SK-N-MC (cell line): ENCODE data around the gene CYB5R4.

ENCODE experiments used
- DNase-seq: peaks from one replicate; pipeline ENCODE4 v3.0.0-alpha.2; 2011; ENCODE audit warnings: low read depth, low spot score
- H3K27ac ChIP-seq: fragments of 200-600 bp; sonication (generic); 2 replicates; pipeline ENCODE4 v1.5.1; 2016; ENCODE audit warnings: mixed run types
- H3K36me3 ChIP-seq: fragments of 200-600 bp; sonication (generic); 2 replicates; pipeline ENCODE4 v1.6.1; 2017; ENCODE audit warnings: antibody characterized with exemption, low read length, mixed read lengths; ENCODE audit not compliant: insufficient read depth
- H3K4me3 ChIP-seq: fragments of 200-600 bp; sonication (generic); 2 replicates; pipeline ENCODE4 v1.5.1; 2016
- H3K9ac ChIP-seq: fragments of 200-600 bp; sonication (generic); 2 replicates; pipeline ENCODE4 v1.8.0; 2017; ENCODE audit warnings: mixed run types, mixed read lengths; ENCODE audit not compliant: insufficient read length
- H3K9me3 ChIP-seq: fragments of 200-600 bp; sonication (generic); 2 replicates; pipeline ENCODE4 v1.6.1; 2017; ENCODE audit warnings: low read depth, mild to moderate bottlenecking, antibody characterized with exemption, low read length, moderate library complexity, mixed read lengths
- EZH2 ChIP-seq: fragments of 200-600 bp; sonication (generic); IDR thresholded peaks from one replicate; pipeline ENCODE4 v1.6.1; 2017; ENCODE audit warnings: antibody characterized with exemption
- FOXP2 ChIP-seq: optimal IDR thresholded peaks from 2 replicates; pipeline ENCODE3; 2011; ENCODE audit warnings: mild to moderate bottlenecking, moderate library complexity; ENCODE audit not compliant: insufficient read depth; ENCODE audit errors: extremely low read length, control extremely low read depth
- POLR2AphosphoS5 ChIP-seq: IDR thresholded peaks from 2 replicates; pipeline ENCODE4 v1.6.1; 2012; ENCODE audit warnings: mild to moderate bottlenecking, low read depth, low read length, borderline replicate concordance

Gene CYB5R4

GRCh38 chr6:83976037-83976755, 116.7 kb downstream of the CYB5R4 start:
- Histone ChIP-seq H3K27ac (no peak overlapping the region), H3K36me3 (no peaks in the 10 kb centered on the region), H3K4me3 (no peak overlapping the region), H3K9ac (no peak overlapping the region), H3K9me3 (peaks cover 3% of the 10 kb centered on the region; the same call in 1 of the 2 replicates)
- TF ChIP-seq EZH2 (no peak), POLR2AphosphoS5 (no peak), FOXP2 (no peak)
- no peak for DNase-seq

DNA sequence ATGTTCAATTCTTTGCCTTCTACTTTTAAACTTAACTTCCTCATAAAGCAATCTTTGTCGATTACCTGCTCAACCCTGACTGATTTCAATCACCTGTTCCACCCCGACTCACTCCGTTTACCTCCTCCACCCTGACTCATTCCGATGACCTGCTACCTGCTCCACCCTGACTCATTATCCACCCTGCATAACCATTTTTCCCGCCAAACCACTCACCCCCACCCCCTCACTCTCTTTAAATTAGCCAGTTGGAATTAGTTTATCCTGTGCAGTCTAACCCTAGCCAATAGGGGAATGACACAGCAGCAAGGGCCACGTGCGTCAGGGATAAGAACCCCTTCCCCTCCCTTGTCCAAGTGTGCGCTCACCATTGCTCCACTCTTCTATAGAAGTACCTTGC, 117.4 kb downstream of the CYB5R4 start:
- H3K27ac ChIP-seq: no peak overlapping the region
- TF ChIP-seq FOXP2 (no peak), POLR2AphosphoS5 (no peak), EZH2 (no peak)
- no peak overlapping the region for H3K4me3 ChIP-seq
- no peak for DNase-seq
- no peak overlapping the region for H3K9ac ChIP-seq
- H3K9me3 ChIP-seq: peaks cover 3% of the 10 kb centered on the region; the same call in 1 of the 2 replicates
- H3K36me3 ChIP-seq: no peaks in the 10 kb centered on the region

DNA sequence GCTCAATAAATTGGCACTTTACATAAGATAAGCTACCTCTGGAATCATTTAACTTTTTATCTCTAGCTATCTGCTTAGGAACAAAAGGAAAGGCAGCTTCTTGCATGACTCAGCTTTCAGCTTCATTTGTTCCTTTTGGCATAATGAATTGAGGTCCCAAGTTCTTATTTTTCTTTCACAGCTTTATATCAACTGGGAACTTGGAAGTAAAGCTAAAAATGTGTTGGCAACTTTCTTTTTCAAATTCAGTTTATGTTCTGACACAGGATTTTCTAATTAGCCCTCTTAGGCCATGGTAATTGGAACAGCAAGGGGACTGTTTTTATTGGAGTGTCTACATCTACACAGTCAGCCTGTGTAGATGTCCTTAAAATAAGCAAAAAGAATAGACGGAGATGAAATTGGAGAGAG, 118.8 kb downstream of the CYB5R4 start:
- no peaks in the 10 kb centered on the region for H3K36me3 ChIP-seq
- H3K4me3 ChIP-seq: no peak overlapping the region
- no peak for TF ChIP-seq EZH2
- no peak for TF ChIP-seq FOXP2
- no peak for TF ChIP-seq POLR2AphosphoS5
- peak overlapping the region; percentile 21; the same call in 1 of the 2 replicates for H3K27ac ChIP-seq
- no peaks in the 10 kb centered on the region for H3K9me3 ChIP-seq
- no peak for DNase-seq
- H3K9ac ChIP-seq: no peak overlapping the region

GRCh38 chr6:83978997-83979396, 119.5 kb downstream of the CYB5R4 start:
- H3K36me3 ChIP-seq: no peaks in the 10 kb centered on the region
- DNase-seq: no peak
- no peak overlapping the region for H3K9ac ChIP-seq
- no peaks in the 10 kb centered on the region for H3K9me3 ChIP-seq
- no peak overlapping the region for H3K27ac ChIP-seq
- no peak for TF ChIP-seq FOXP2
- no peak for TF ChIP-seq EZH2
- TF ChIP-seq POLR2AphosphoS5: no peak
- no peak overlapping the region for H3K4me3 ChIP-seq

DNA sequence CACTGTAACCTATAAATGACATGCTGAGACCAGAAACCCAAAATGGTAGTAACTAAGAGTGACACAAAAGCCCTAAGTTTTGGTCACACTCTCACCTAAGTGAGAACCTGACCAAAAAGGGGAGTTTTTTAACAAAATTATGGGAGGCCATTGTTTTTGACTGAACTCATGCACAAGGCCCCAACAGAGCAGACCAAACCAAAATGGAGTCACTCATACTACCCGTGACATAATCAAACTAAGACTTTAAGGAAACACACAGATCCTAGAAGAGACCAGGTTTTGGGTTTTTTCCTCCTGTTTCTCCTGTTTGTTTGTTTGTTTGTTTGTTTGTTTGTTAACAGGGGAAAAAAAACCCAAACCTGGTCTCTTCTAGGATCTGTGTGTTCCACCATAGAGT, 124.9 kb downstream of the CYB5R4 start:
- DNase-seq: no peak
- H3K9me3 ChIP-seq: no peaks in the 10 kb centered on the region
- no peak overlapping the region for H3K4me3 ChIP-seq
- TF ChIP-seq FOXP2 (no peak), EZH2 (no peak), POLR2AphosphoS5 (no peak)
- H3K9ac ChIP-seq: no peak overlapping the region
- H3K36me3 ChIP-seq: no peaks in the 10 kb centered on the region
- no peak overlapping the region for H3K27ac ChIP-seq

DNA sequence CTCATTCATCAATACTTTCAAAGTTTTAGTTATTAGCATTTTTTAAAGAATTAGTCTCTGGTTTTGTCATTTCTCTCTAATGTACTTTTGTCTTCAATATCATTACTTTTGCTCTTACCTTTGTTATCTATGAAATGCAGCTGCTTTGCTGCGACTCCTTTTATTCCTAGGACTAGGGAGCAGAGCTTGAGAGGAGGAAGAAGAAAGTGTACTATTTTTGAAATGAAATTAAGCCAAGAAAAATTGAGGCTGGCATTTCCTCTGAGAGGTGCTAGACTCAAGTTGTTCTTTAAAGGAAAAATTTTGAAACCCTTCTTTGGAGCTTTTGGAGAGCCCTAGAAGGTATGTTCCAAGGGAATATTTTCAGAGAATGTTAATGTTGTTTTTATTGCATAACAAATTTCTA, 125.8 kb downstream of the CYB5R4 start:
- no peak for DNase-seq
- H3K27ac ChIP-seq: no peak overlapping the region
- no peaks in the 10 kb centered on the region for H3K36me3 ChIP-seq
- TF ChIP-seq FOXP2 (no peak), EZH2 (no peak), POLR2AphosphoS5 (no peak)
- H3K9ac ChIP-seq: no peak overlapping the region
- no peaks in the 10 kb centered on the region for H3K9me3 ChIP-seq
- H3K4me3 ChIP-seq: no peak overlapping the region

GRCh38 chr6:83985715-83986114, 126.2 kb downstream of the CYB5R4 start:
- Histone ChIP-seq H3K9ac (no peak overlapping the region), H3K4me3 (no peak overlapping the region), H3K9me3 (no peaks in the 10 kb centered on the region), H3K27ac (no peak overlapping the region), H3K36me3 (no peaks in the 10 kb centered on the region)
- TF ChIP-seq POLR2AphosphoS5 (no peak), EZH2 (no peak), FOXP2 (no peak)
- no peak for DNase-seq

DNA sequence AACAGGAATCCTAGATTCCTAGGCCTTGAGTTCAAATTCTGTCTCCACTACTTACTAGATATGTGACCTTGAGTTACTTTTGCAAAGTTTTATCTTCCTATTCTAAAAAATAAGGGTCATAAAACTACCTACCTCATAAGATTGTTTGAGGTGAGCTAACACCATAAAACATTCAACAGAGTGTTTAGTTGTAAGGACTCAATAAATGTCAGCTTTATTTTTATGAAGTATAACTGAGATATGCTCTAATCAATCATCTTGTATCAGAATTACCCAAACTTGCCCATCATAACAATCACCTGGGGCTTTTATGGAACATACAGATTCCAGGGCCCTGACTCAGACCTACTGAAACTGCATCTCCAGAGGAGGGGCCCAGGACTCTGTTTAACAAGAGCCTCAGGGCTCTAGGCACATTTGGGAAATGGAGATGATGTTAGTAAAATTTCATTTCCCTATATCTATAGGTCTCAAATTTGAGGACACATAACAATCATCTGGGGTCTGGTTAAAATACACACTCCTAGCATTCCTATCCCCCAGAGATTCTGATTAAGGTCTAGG, 138.6 kb downstream of the CYB5R4 start:
- no peak overlapping the region for H3K9ac ChIP-seq
- no peak overlapping the region for H3K27ac ChIP-seq
- no peak overlapping the region for H3K4me3 ChIP-seq
- no peak for DNase-seq
- TF ChIP-seq EZH2: no peak
- TF ChIP-seq FOXP2: no peak
- no peak for TF ChIP-seq POLR2AphosphoS5
- H3K9me3 ChIP-seq: no peaks in the 10 kb centered on the region
- H3K36me3 ChIP-seq: no peaks in the 10 kb centered on the region

GRCh38 chr6:84001119-84001518, 141.6 kb downstream of the CYB5R4 start:
- Histone ChIP-seq H3K9ac (no peak overlapping the region), H3K4me3 (no peak overlapping the region), H3K27ac (no peak overlapping the region), H3K36me3 (no peaks in the 10 kb centered on the region), H3K9me3 (no peaks in the 10 kb centered on the region)
- no peak for DNase-seq
- TF ChIP-seq POLR2AphosphoS5 (no peak), EZH2 (no peak), FOXP2 (no peak)
